ENCODE measurements around the gene SPARCL1. TPM values are rescaled to one million over a fixed set of nuclear protein-coding genes. Genes with fewer than 3 reads are reported as not detected.

SPARCL1 gene
- total and polyA plus RNA-seq, 9 of the 15 experiments (the other 6 are each of a cell fraction or from before 2014, with no cell fraction given) = 0.03 to 0.71 (median 0.05) TPM; not detected in 3

- WGBS (ENCODE audit: insufficient coverage, low coverage, missing lambda C conversion rate) = 85% methylated on average over 6 of the region's 6 CpGs
- H3K4me3 ChIP-seq = no peak overlapping the region
- H3K4me1 ChIP-seq (replicated peaks in 1 of 2; ENCODE audit: control insufficient read depth in 2 of 2, insufficient read depth in 2 of 2, low read length in 2 of 2) = peaks cover 5 to 8% of the 10 kb centered on the region in 2 experiments; a peak in 4 of 5 replicates
- TF ChIP-seq ARHGAP35 (IDR thresholded peaks at IDR 0.05; ENCODE audit: partially characterized antibody) = no peak
- TF ChIP-seq ETV5 (CRISPR knock-in tag; IDR thresholded peaks at IDR 0.05; ENCODE audit: low read depth) = no peak
- TF ChIP-seq RBM25 (IDR thresholded peaks at IDR 0.05; ENCODE audit: low read depth, low read length, severe bottlenecking) = peak; percentile 57
- TF ChIP-seq ZBTB33 (CRISPR knock-in tag; IDR thresholded peaks at IDR 0.05) = 0 out of 2 replicates have a peak, but pooled peaks have one; percentile 33
- peak; percentile 86 for TF ChIP-seq ZNF121 (CRISPR knock-in tag; conservative IDR thresholded peaks at IDR 0.05)
- peaks cover 74% of the 10 kb centered on the region for H3K79me2 ChIP-seq (ENCODE audit: control insufficient read depth, insufficient read depth, low read length)
- no peak overlapping the region for H2AFZ ChIP-seq (ENCODE audit: low read depth, low read length)
- no peak for DNase-seq (ENCODE audit: extremely low read depth in 1 of 4, low spot score in 3 of 4)
- no peak for FAIRE-seq
- ChIA-PET CTCF (ENCODE audit: low intra/inter-chr PET ratio) (no interaction called here), POLR2A (interaction anchor here (0.5 kb wide), 1 partner anchor 139 kb away, joined by 3 read pairs; no protein-coding TSS in a partner anchor)
- H3K27me3 ChIP-seq (ENCODE audit: control insufficient read depth in 2 of 2, insufficient read depth in 2 of 2, low read length in 2 of 2) = no peaks in the 10 kb centered on the region
- no peaks in the 10 kb centered on the region for H4K20me1 ChIP-seq (replicated peaks; ENCODE audit: control insufficient read depth, insufficient read depth, low read length)
- no peaks in the 10 kb centered on the region for H3K36me3 ChIP-seq (ENCODE audit: control insufficient read depth, insufficient read depth, low read length)
- in situ Hi-C loops (cut with MboI) (no loop called here), intact Hi-C loops (cut with micrococcal nuclease) (no loop called here)
- H3K9me1 ChIP-seq (ENCODE audit: control insufficient read depth, insufficient read depth, low read length) = no peaks in the 10 kb centered on the region
- BruUV-seq (replicated peaks) = no TSS peak
- H3K27ac ChIP-seq (ENCODE audit: extremely low read depth, low read depth, low read length) = no peak overlapping the region
- ATAC-seq = peak; percentile 15; the same call in 1 of the 3 replicates
- no peak overlapping the region for H3K4me2 ChIP-seq (ENCODE audit: insufficient read depth, low read length)
- no peak overlapping the region for H3K9ac ChIP-seq (ENCODE audit: insufficient read depth in 1 of 2, low read depth in 2 of 2, low read length in 2 of 2)
- no peaks in the 10 kb centered on the region for H3K9me3 ChIP-seq (replicated peaks; ENCODE audit: control insufficient read depth, insufficient read depth, low read depth, low read length)
Observed at GRCh38 chr4:87428979-87429378, 100.2 kb downstream of the SPARCL1 start.

Data from K562 (cell line).